Endodermal cell (in vitro differentiated cells): ENCODE results near the gene FUBP1. TPM values are rescaled to one million over a fixed set of nuclear protein-coding genes. Genes with fewer than 3 reads are reported as not detected.

Experiments
- DNase-seq: peaks from one replicate; pipeline ENCODE4 v3.0.0-alpha.2; 2017
- H3K27ac ChIP-seq: 2 replicates; pipeline ENCODE4 v1.5.1; 2013; ENCODE audit warnings: mild to moderate bottlenecking, low read depth, low read length, moderate library complexity
- H3K27me3 ChIP-seq: 2 replicates; pipeline ENCODE4 v1.6.1; 2013; ENCODE audit warnings: mild to moderate bottlenecking, low read length, moderate library complexity; ENCODE audit not compliant: insufficient read depth, control insufficient read depth, poor library complexity, severe bottlenecking
- H3K36me3 ChIP-seq: 2 replicates; pipeline ENCODE4 v1.7.0; 2013; ENCODE audit warnings: mild to moderate bottlenecking, low read length, moderate library complexity; ENCODE audit not compliant: control insufficient read depth, insufficient read depth
- H3K4me1 ChIP-seq: one replicate; pipeline ENCODE4 v1.7.0; 2013; ENCODE audit warnings: low read length; ENCODE audit not compliant: control insufficient read depth, insufficient read depth
- H3K4me3 ChIP-seq: 2 replicates; pipeline ENCODE4 v1.5.1; 2013; ENCODE audit warnings: mild to moderate bottlenecking, low read length, moderate library complexity
- H3K9ac ChIP-seq: 2 replicates; pipeline ENCODE4 v1.6.1; 2013; ENCODE audit warnings: mild to moderate bottlenecking, low read length, moderate library complexity; ENCODE audit not compliant: poor library complexity, severe bottlenecking; ENCODE audit errors: extremely low read depth
- H3K9me3 ChIP-seq: 2 replicates; pipeline ENCODE4 v1.6.1; 2013; ENCODE audit warnings: mild to moderate bottlenecking, low read length, moderate library complexity; ENCODE audit not compliant: control insufficient read depth
- H3K27ac Mint-ChIP-seq: 2 replicates; pipeline ENCODE4 v1.8.0; 2020; ENCODE audit warnings: mixed read lengths
- H3K27me3 Mint-ChIP-seq: 2 replicates; pipeline ENCODE4 v1.8.0; 2021; ENCODE audit warnings: mild to moderate bottlenecking, mixed read lengths; ENCODE audit not compliant: insufficient read depth
- H3K36me3 Mint-ChIP-seq: 2 replicates; pipeline ENCODE4 v1.8.0; 2020; ENCODE audit warnings: low read depth, mixed read lengths
- H3K4me1 Mint-ChIP-seq: 2 replicates; pipeline ENCODE4 v1.8.0; 2020; ENCODE audit warnings: mixed read lengths
- H3K4me3 Mint-ChIP-seq: 2 replicates; pipeline ENCODE4 v1.8.0; 2020; ENCODE audit warnings: mild to moderate bottlenecking, moderate library complexity, mixed read lengths
- H3K9me3 Mint-ChIP-seq: 2 replicates; pipeline ENCODE4 v1.8.0; 2020; ENCODE audit warnings: mild to moderate bottlenecking, mixed read lengths
- WGBS, 2 experiments: methylation state at CpG; one replicate each; pipeline versions ENCODE4 v1.1.5 to v1.1.7; 2013; ENCODE audit warnings: missing lambda C conversion rate in 2 of 2, mixed read lengths in 1 of 2; ENCODE audit not compliant: insufficient coverage in 1 of 2, insufficient read length in 1 of 2; 5-methylcytosine and 5-hydroxymethylcytosine counted together
- total RNA-seq, 2 donors: library from RNA; stranded (reverse); fragmentation: NEBNext Ultra II Directional in 1 of 2; extraction: Animal tissue kit (Norgen Biotek cat#: 25700) in 1 of 2; gene quantifications; 2 replicates in 1 of 2; 3 replicates in 1 of 2; pipeline ENCODE4 v1.2.1, GENCODE V29; 2021
- TF ChIP-seq, protein P1 (sequence below): fragments of 200-600 bp; sonication (generic); conservative IDR thresholded peaks from 2 replicates; pipeline ENCODE4 v1.5.0; 2021; ENCODE audit warnings: antibody characterized with exemption, mild to moderate bottlenecking

FUBP1 gene
- total RNA-seq, 2 donors from 2014 or later: 220 to 242 TPM

GRCh38 chr1:77910116-77910515 lies 68.8 kb downstream of the FUBP1 start:
- DNase-seq: no peak
- no peaks in the 10 kb centered on the region for H3K4me1 Mint-ChIP-seq
- peaks cover 67% of the 10 kb centered on the region for H3K27me3 Mint-ChIP-seq
- H3K27ac Mint-ChIP-seq: no peak overlapping the region
- H3K36me3 Mint-ChIP-seq: no peaks in the 10 kb centered on the region
- no peaks in the 10 kb centered on the region for H3K9me3 Mint-ChIP-seq
- TF ChIP-seq, protein P1, sequence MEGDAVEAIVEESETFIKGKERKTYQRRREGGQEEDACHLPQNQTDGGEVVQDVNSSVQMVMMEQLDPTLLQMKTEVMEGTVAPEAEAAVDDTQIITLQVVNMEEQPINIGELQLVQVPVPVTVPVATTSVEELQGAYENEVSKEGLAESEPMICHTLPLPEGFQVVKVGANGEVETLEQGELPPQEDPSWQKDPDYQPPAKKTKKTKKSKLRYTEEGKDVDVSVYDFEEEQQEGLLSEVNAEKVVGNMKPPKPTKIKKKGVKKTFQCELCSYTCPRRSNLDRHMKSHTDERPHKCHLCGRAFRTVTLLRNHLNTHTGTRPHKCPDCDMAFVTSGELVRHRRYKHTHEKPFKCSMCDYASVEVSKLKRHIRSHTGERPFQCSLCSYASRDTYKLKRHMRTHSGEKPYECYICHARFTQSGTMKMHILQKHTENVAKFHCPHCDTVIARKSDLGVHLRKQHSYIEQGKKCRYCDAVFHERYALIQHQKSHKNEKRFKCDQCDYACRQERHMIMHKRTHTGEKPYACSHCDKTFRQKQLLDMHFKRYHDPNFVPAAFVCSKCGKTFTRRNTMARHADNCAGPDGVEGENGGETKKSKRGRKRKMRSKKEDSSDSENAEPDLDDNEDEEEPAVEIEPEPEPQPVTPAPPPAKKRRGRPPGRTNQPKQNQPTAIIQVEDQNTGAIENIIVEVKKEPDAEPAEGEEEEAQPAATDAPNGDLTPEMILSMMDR: no peak
- no peak overlapping the region for H3K9ac ChIP-seq
- peaks cover 34% of the 10 kb centered on the region for H3K27me3 ChIP-seq
- 90 to 91% methylated on average over 4 of the region's 4 CpGs for WGBS, 2 experiments
- no peak overlapping the region for H3K27ac ChIP-seq
- H3K4me3 Mint-ChIP-seq: no peak overlapping the region
- no peaks in the 10 kb centered on the region for H3K36me3 ChIP-seq
- H3K4me1 ChIP-seq: no peaks in the 10 kb centered on the region
- H3K4me3 ChIP-seq: no peak overlapping the region
- no peaks in the 10 kb centered on the region for H3K9me3 ChIP-seq

GRCh38 chr1:77906624-77907023 lies 72.2 kb downstream of the FUBP1 start:
- no peak for DNase-seq
- 76 to 83% methylated on average over 1 of the region's 1 CpG for WGBS, 2 experiments
- TF ChIP-seq, protein P1: no peak
- no peak overlapping the region for H3K4me3 Mint-ChIP-seq
- Histone ChIP-seq H3K9me3 (no peaks in the 10 kb centered on the region), H3K4me3 (no peak overlapping the region), H3K36me3 (peaks cover 7% of the 10 kb centered on the region), H3K27me3 (peaks cover 64% of the 10 kb centered on the region), H3K4me1 (no peaks in the 10 kb centered on the region), H3K9ac (no peak overlapping the region), H3K27ac (no peak overlapping the region)
- H3K36me3 Mint-ChIP-seq: peaks cover 2% of the 10 kb centered on the region
- H3K27ac Mint-ChIP-seq: no peak overlapping the region
- H3K4me1 Mint-ChIP-seq: no peaks in the 10 kb centered on the region
- H3K9me3 Mint-ChIP-seq: no peaks in the 10 kb centered on the region
- peaks cover 79% of the 10 kb centered on the region for H3K27me3 Mint-ChIP-seq

DNA sequence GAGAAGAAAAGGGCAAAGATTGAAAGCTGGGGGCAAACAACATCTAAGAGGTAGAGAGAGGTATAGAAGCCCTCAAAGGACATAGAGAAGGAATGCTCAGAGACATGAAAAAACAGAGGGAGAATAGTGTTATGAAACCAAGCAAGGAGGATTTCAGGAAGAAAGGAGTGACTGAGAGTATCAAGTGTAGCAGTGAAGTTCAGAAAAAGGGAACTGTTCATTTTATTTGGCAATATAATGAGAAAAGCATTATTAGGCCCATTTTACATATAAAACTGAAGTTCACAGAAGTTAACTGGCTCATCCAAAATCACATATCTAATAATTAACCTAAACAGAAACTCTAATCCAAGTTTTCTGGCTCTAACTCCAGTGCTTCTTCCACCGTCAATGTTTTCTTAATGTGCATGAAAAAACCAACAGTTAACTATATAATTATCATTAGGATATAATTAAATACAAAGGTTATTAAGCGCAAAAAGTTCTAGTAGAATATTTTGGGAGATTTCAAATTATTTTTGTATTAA lies 72.8 kb downstream of the FUBP1 start:
- Histone ChIP-seq H3K9me3 (no peaks in the 10 kb centered on the region), H3K4me3 (no peak overlapping the region)
- H3K4me1 Mint-ChIP-seq: peaks cover under 1% of the 10 kb centered on the region

More for the DNA sequence above, 72.8 kb downstream of the FUBP1 start:
- H3K27me3 ChIP-seq: peaks cover 64% of the 10 kb centered on the region
- H3K9ac ChIP-seq: no peak overlapping the region
- peaks cover 7% of the 10 kb centered on the region for H3K36me3 ChIP-seq
- peaks cover 1% of the 10 kb centered on the region for H3K4me1 ChIP-seq
- TF ChIP-seq, protein P1: no peak
- H3K27ac ChIP-seq: no peak overlapping the region
- peaks cover 2% of the 10 kb centered on the region for H3K36me3 Mint-ChIP-seq
- no peak overlapping the region for H3K4me3 Mint-ChIP-seq
- H3K9me3 Mint-ChIP-seq: no peaks in the 10 kb centered on the region
- H3K27ac Mint-ChIP-seq: no peak overlapping the region
- no peak for DNase-seq
- H3K27me3 Mint-ChIP-seq: peaks cover 81% of the 10 kb centered on the region
- no CpG with 5 or more reads among the region's 2 CpGs for WGBS, 2 experiments
